Endothelial cell of umbilical vein (primary cell): ENCODE results near the gene SMC3. TPM values are rescaled to one million over a fixed set of nuclear protein-coding genes. Genes with fewer than 3 reads are reported as not detected.

Source experiments
- BruUV-seq: library from RNA; stranded (reverse); fragments of 400-500 nt; replicated peaks from 2 replicates; lab custom pipeline; 2021; lab: Mats Ljungman, UMichigan
- CTCF ChIA-PET: fragments of 300-600, 350-600 bp; sonication (Branson Sonifier 250); formaldehyde crosslinking; loops from one replicate; lab custom pipeline; 2021; ENCODE audit warnings: antibody characterized with exemption, inconsistent platforms; lab: Charles Lee
- POLR2A ChIA-PET: fragments of 300-600, 350-600 bp; sonication (Branson Sonifier 250); formaldehyde crosslinking; loops from one replicate; lab custom pipeline; 2021; ENCODE audit warnings: antibody characterized with exemption, inconsistent platforms; lab: Charles Lee
- DNase-seq: peaks from one replicate; pipeline ENCODE4 v3.0.0-alpha.2; 2011; ENCODE audit warnings: low read depth, low spot score
- FAIRE-seq: peaks from 2 replicates; lab custom pipeline; 2011; peaks lifted over from hg19 to GRCh38; lab: Jason Lieb, UNC
- H2AFZ ChIP-seq: 2 replicates; pipeline ENCODE4 v1.6.0; 2012; ENCODE audit warnings: low read depth, low read length, control low read depth, inconsistent platforms
- H3K27ac ChIP-seq: 2 replicates; pipeline ENCODE4 v1.5.1; 2011; ENCODE audit warnings: low read depth, mild to moderate bottlenecking, control low read depth, low read length, moderate library complexity; ENCODE audit not compliant: insufficient read depth
- H3K27me3 ChIP-seq, 2 experiments: 2 replicates each; pipeline versions ENCODE4 v1.6.0 to v1.6.1; 2011; ENCODE audit warnings: low read length in 2 of 2, mixed read lengths in 1 of 2; ENCODE audit not compliant: control insufficient read depth in 2 of 2, insufficient read depth in 2 of 2
- H3K36me3 ChIP-seq, 2 experiments: 2 replicates in 1 of 2; 3 replicates in 1 of 2; pipeline ENCODE4 v1.5.1; 2011; ENCODE audit warnings: low read length in 2 of 2, mild to moderate bottlenecking in 1 of 2, moderate library complexity in 1 of 2; ENCODE audit not compliant: control insufficient read depth in 2 of 2, insufficient read depth in 2 of 2; ENCODE audit errors: extremely low read depth in 1 of 2
- H3K4me1 ChIP-seq: 3 replicates; pipeline ENCODE4 v1.5.1; 2011; ENCODE audit warnings: mild to moderate bottlenecking, low read length; ENCODE audit not compliant: control insufficient read depth, insufficient read depth; ENCODE audit errors: extremely low read depth
- H3K4me2 ChIP-seq: 2 replicates; pipeline ENCODE4 v1.6.1; 2011; ENCODE audit warnings: low read length, control low read depth, mixed read lengths; ENCODE audit not compliant: insufficient read depth
- H3K4me3 ChIP-seq, 3 experiments: fragments of 200-600 bp in 1 of 3; sonication (generic), shearing (Covaris generic) in 1 of 3; replicated peaks in 1 of 3; 2 replicates each; pipeline ENCODE4 v1.5.1; 2011 to 2016; ENCODE audit warnings: control low read depth in 3 of 3, low read length in 3 of 3, mild to moderate bottlenecking in 2 of 3, inconsistent platforms in 1 of 3, low read depth in 1 of 3, moderate library complexity in 1 of 3; ENCODE audit not compliant: insufficient read depth in 1 of 3
- H3K79me2 ChIP-seq: 2 replicates; pipeline ENCODE4 v1.6.0; 2012; ENCODE audit warnings: low read length, inconsistent platforms; ENCODE audit not compliant: control insufficient read depth, insufficient read depth
- H3K9ac ChIP-seq: replicated peaks from 2 replicates; pipeline ENCODE3; 2011; ENCODE audit warnings: low read length, control low read depth; ENCODE audit not compliant: insufficient read depth; ENCODE audit errors: extremely low read depth
- H3K9me1 ChIP-seq: replicated peaks from 3 replicates; pipeline ENCODE4 v1.6.0; 2011; ENCODE audit warnings: mild to moderate bottlenecking, low read length; ENCODE audit not compliant: control insufficient read depth, insufficient read depth; ENCODE audit errors: extremely low read depth
- H3K9me3 ChIP-seq: replicated peaks from 2 replicates; pipeline ENCODE4 v1.5.1; 2012; ENCODE audit warnings: low read length, inconsistent platforms; ENCODE audit not compliant: control insufficient read depth, insufficient read depth
- H4K20me1 ChIP-seq: replicated peaks from 2 replicates; pipeline ENCODE3; 2011; ENCODE audit warnings: mild to moderate bottlenecking, low read length; ENCODE audit not compliant: control insufficient read depth, insufficient read depth; ENCODE audit errors: extremely low read depth
- EZH2 ChIP-seq: IDR thresholded peaks from 2 replicates; pipeline ENCODE4 v1.6.1; 2012; ENCODE audit warnings: borderline replicate concordance, low read depth, mild to moderate bottlenecking, moderate library complexity, low read length, inconsistent platforms; ENCODE audit not compliant: severe bottlenecking
- FOS ChIP-seq: IDR thresholded peaks from 2 replicates; pipeline ENCODE4 v1.6.1; 2011; ENCODE audit warnings: mild to moderate bottlenecking, low read length, moderate library complexity, borderline replicate concordance; ENCODE audit not compliant: insufficient read depth
- GATA2 ChIP-seq: IDR thresholded peaks from 2 replicates; pipeline ENCODE4 v1.7.0; 2011; ENCODE audit warnings: low read depth, mild to moderate bottlenecking, moderate library complexity, mixed read lengths, low read length; ENCODE audit not compliant: insufficient read length, insufficient read depth
- JUN ChIP-seq: IDR thresholded peaks from 2 replicates; pipeline ENCODE4 v1.6.1; 2011; ENCODE audit warnings: borderline replicate concordance, low read depth; ENCODE audit not compliant: insufficient read length, insufficient read depth
- MYC ChIP-seq: IDR thresholded peaks from one replicate; pipeline ENCODE4 v1.6.1; 2011; ENCODE audit warnings: mild to moderate bottlenecking, low read depth, low read length
- POLR2A ChIP-seq: IDR thresholded peaks from 2 replicates; pipeline ENCODE4 v1.6.1; 2012; ENCODE audit warnings: low read depth, mild to moderate bottlenecking, control low read depth, low read length
- POLR2AphosphoS5 ChIP-seq: IDR thresholded peaks from 2 replicates; pipeline ENCODE4 v1.6.1; 2012; ENCODE audit warnings: low read depth, mild to moderate bottlenecking, control low read depth, low read length, moderate library complexity; ENCODE audit not compliant: insufficient read depth
- dilution Hi-C: fragments of 300-500 bp; cut with MboI; formaldehyde crosslinking; loops from one replicate; pipeline ENCODE4 v1.15.0; 2019; ENCODE audit warnings: low sequenced_read_pairs; ENCODE audit not compliant: extremely low pct_ligation_motif_present
- intact Hi-C: fragments of 100-400 bp; cut with micrococcal nuclease; formaldehyde crosslinking; loops from one replicate; pipeline ENCODE4 v1.10.0; 2022
- polyA plus RNA-seq, 4 experiments: library from polyadenylated mRNA; depleted of rRNA in 3 of 4; stranded (reverse) in 3 of 4; unstranded in 1 of 4; fragments of >200 nt; gene quantifications; 2 replicates each; pipeline versions ENCODE4 v1.2.1 to v1.2.3, GENCODE V29; 2011 to 2012; ENCODE audit warnings: missing spikeins in 1 of 4
- total RNA-seq: library from RNA; stranded (reverse); gene quantifications from 2 replicates; pipeline ENCODE4 v1.2.3, GENCODE V29; 2021
- TF ChIP-seq, protein P1 (sequence below), 2 donors: IDR thresholded peaks; 1 replicate in 1 of 2; 2 replicates in 1 of 2; pipeline ENCODE4 v1.5.1; 2011; ENCODE audit warnings: low read length in 2 of 2, mild to moderate bottlenecking in 2 of 2, moderate library complexity in 2 of 2, control low read depth in 1 of 2, inconsistent platforms in 1 of 2, low read depth in 1 of 2; ENCODE audit not compliant: insufficient read depth in 1 of 2; ENCODE audit errors: extremely low read depth in 1 of 2
- TF ChIP-seq, protein P2 (sequence below): IDR thresholded peaks from 2 replicates; pipeline ENCODE4 v1.6.1; 2011; ENCODE audit not compliant: insufficient read depth, insufficient read length

Gene SMC3
- total and polyA plus RNA-seq, 2 donors (not counting 3 experiments of a cell fraction or from before 2014, with no cell fraction given) = 5.5 to 44.2 TPM

DNA sequence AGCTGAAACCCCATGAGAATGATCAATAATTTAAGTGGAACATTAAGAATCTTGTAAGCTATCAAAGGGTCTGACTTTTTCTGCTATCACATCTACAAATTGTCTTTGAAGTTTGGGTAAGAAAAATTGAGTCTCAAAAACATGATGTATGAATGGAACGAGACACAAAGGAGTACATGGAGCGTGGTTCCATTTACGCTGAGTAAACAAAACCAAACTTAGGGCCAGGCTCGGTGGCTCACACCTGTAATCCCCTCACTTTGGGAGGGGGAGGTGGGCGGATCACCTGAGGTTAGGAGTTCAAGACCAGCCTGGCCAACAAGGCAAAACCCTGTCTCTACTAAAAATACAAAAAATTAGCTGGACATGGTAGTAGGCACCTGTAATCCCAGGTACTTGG is 24.3 kb downstream of the SMC3 start:
- Histone ChIP-seq H3K4me3 (no peak overlapping the region), H2AFZ (no peak overlapping the region), H3K9me3 (no peaks in the 10 kb centered on the region), H3K4me1 (no peaks in the 10 kb centered on the region), H3K36me3 (peaks cover 6 to 18% of the 10 kb centered on the region in 2 experiments), H3K9ac (no peak overlapping the region), H3K79me2 (no peaks in the 10 kb centered on the region), H4K20me1 (no peaks in the 10 kb centered on the region), H3K27ac (no peak overlapping the region), H3K9me1 (no peaks in the 10 kb centered on the region), H3K27me3 (no peaks in the 10 kb centered on the region), H3K4me2 (no peak overlapping the region)
- FAIRE-seq (no peak), DNase-seq (no peak)
- CTCF ChIA-PET = interaction anchor here (2.4 kb wide), 1 partner anchor 9 kb away, joined by 7 read pairs; no protein-coding TSS in a partner anchor
- TF ChIP-seq GATA2 (no peak), POLR2AphosphoS5 (no peak), EZH2 (no peak), JUN (no peak)
- BruUV-seq = no TSS peak
- POLR2A ChIA-PET = no interaction called here
- dilution Hi-C loops = no loop called here
- intact Hi-C loops = no loop called here

DNA sequence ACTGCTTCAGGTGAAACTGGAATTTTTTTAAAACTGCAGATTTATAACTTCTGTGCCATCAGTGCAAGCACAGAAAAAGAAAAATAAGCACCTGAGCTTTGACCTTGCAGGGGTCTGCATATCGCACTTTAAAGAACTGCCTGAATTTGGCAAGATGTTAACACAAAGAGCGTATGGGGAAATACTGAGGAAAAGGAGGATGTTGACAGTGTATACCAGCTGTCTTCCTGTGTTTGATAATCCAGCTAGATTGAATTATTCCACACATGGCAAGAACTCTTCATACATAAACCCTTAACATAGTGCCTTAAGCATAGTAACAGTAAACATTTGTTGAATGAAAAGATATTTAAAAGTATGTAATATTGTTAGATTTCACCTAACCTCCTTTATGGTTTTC is 30.0 kb downstream of the SMC3 start:
- ChIA-PET POLR2A (no interaction called here), CTCF (interaction anchor here (0.9 to 5.5 kb wide), 4 partner anchors 14 to 291 kb away, joined by 3 to 80 read pairs (median 8); partner anchors contain the start of gene SMNDC1)
- H3K4me3 ChIP-seq = no peak overlapping the region
- no peaks in the 10 kb centered on the region for H3K79me2 ChIP-seq
- H3K9me1 ChIP-seq = no peaks in the 10 kb centered on the region
- no peak overlapping the region for H3K27ac ChIP-seq
- peaks cover 6% of the 10 kb centered on the region for H3K4me1 ChIP-seq
- no peaks in the 10 kb centered on the region for H4K20me1 ChIP-seq
- FAIRE-seq = no peak
- H3K4me2 ChIP-seq = no peak overlapping the region
- BruUV-seq = no TSS peak
- dilution Hi-C loops = no loop called here
- no peaks in the 10 kb centered on the region for H3K27me3 ChIP-seq
- H3K9me3 ChIP-seq = no peaks in the 10 kb centered on the region
- peaks cover 0 to 15% of the 10 kb centered on the region in 2 experiments for H3K36me3 ChIP-seq
- H3K9ac ChIP-seq = no peak overlapping the region
- peak; percentile 57 for DNase-seq
- H2AFZ ChIP-seq = no peak overlapping the region
- intact Hi-C loops = no loop called here
- no peak for TF ChIP-seq POLR2A
- TF ChIP-seq POLR2AphosphoS5 = no peak
- TF ChIP-seq MYC = no peak
- TF ChIP-seq JUN = no peak
- no peak for TF ChIP-seq GATA2
- TF ChIP-seq FOS = no peak
- TF ChIP-seq, protein P1, sequence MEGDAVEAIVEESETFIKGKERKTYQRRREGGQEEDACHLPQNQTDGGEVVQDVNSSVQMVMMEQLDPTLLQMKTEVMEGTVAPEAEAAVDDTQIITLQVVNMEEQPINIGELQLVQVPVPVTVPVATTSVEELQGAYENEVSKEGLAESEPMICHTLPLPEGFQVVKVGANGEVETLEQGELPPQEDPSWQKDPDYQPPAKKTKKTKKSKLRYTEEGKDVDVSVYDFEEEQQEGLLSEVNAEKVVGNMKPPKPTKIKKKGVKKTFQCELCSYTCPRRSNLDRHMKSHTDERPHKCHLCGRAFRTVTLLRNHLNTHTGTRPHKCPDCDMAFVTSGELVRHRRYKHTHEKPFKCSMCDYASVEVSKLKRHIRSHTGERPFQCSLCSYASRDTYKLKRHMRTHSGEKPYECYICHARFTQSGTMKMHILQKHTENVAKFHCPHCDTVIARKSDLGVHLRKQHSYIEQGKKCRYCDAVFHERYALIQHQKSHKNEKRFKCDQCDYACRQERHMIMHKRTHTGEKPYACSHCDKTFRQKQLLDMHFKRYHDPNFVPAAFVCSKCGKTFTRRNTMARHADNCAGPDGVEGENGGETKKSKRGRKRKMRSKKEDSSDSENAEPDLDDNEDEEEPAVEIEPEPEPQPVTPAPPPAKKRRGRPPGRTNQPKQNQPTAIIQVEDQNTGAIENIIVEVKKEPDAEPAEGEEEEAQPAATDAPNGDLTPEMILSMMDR (IDR thresholded peaks at IDR 0.05; ENCODE audit: extremely low read depth in 1 of 2, insufficient read depth in 1 of 2, low read depth in 1 of 2, low read length in 2 of 2) = no peak
- TF ChIP-seq, protein P2, sequence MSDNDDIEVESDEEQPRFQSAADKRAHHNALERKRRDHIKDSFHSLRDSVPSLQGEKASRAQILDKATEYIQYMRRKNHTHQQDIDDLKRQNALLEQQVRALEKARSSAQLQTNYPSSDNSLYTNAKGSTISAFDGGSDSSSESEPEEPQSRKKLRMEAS = no peak
- TF ChIP-seq EZH2 = no peak
